ENCODE measurements around the gene DSG1. TPM values are rescaled to one million over a fixed set of nuclear protein-coding genes. Genes with fewer than 3 reads are reported as not detected.
"Not testable (repeated sequence)": the region's sequence is repeated elsewhere in the genome, so short reads cannot be mapped to it uniquely, and the experiment has no call there.

The DSG1 gene
- 0.89 TPM for total RNA-seq

- no peak for DNase-seq (ENCODE audit: low spot score)
Measured at GRCh38 chr18:31317860-31318259, at the start of gene DSG1. Gene DSG1 (plus strand): TSS chr18:31318160. CDS start chr18:31318301, 141 bp downstream.

DNA sequence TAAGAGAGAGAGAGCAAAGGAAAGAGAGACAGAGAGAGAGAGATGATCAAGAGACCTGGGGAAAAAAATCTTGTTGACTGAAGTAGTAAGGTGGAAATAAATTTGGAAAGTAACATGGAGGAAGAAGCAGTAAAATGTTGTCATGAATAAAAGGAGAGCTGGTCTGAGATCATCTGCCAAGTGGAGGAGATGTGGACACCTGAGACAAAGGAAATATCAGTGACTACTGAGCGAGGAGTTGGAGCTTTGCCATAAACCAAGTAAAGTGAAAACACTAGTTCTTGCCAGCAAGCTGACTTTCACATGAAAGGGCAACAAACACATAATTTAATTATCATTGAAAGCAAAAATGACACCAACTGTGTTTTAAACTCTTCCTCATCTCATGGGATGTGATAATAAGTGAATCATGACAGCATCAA, 49.0 kb upstream of the DSG1 start:
- peak; percentile 67 for DNase-seq (ENCODE audit: low spot score)

GRCh38 chr18:31269566-31269965, 48.4 kb upstream of the DSG1 start:
- peak; percentile 46 for DNase-seq (ENCODE audit: low spot score)

DNA sequence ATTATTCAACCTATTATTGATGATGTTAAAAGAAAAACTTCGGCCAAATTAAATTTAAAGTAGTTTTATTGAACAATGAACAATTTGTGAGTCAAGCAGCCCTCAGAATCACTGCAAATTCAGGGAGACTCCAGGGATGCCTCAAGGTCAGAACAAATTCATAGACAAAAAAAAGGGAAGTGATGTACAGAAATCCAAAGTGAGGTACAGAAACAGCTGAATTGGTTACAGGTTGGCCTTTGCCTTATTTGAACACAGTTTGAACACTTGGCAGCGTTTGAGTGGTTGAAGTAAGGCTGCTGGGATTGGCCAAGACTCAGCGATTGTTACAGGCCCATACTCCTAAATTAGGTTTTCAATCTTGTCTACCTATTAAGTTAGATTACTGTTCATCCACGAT, 47.4 kb upstream of the DSG1 start:
- no peak for DNase-seq (ENCODE audit: low spot score)

DNA sequence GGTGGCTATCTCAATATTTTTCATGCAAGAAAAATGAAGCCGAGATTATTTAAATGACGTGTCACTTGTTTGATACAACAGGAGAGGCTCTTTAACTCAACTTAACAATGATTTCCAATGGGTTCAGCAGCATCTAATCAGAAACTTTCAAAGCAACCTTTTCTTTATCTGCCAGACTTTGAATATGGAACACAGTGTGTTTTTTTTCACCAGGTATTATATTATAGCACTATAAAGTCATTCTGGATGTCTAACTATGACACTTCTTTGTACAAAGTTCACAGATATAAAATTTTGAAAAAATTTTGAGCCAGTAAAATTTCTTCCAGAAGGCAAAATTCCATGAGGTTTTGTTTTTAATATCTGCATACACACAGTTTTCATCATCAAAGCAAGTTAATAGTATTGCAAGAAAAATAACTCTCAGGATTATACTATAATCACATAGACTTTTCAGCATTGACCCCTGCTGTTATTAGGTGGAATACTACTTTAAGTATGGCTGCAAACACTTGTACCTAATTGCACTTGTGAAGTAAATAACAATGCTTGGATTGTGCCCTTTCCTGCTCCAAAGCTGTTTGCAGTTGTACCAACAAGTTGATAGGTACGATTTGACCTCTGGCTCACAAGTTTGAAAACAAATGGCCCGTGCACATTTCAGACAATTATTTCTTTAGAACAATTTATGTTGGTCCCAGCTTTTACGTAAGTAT, 44.0 kb upstream of the DSG1 start:
- no peak for DNase-seq (ENCODE audit: low spot score)

GRCh38 chr18:31274931-31275330, 43.0 kb upstream of the DSG1 start:
- peak; percentile 72 for DNase-seq (ENCODE audit: low spot score)

DNA sequence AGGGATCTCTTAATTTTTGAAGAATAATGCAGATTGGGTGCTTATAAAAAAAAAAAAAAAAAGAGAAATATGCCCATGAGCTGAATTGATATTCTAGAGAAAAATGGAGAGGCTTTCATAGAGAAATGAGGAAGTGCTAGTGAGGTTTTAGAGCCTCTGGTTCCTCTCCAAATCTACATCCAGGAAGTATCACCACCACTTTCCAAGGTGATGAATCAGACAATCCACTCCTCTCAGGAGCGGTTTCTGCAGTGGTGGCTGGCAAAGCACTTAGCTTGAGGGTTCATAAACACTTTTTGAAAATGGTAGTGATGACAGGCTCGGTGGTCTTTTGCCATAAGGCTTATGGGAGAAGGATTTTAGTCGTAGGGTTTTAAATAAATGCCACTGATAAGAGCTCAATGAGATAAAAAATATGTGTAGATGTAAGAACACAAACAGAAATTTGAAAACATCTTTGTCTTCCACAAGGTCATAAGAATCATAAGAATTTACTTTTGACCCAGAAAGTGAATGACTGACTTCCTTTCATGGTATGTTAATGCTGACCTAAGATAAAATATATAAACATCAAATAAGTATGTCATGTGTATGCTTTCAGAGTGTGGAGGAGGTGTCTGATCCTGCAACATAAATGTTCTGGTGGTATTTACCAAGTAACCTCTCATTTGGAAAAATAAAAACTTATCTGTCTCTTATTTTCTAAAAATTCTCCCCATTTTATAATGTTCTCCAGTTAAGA, 42.1 kb upstream of the DSG1 start:
- DNase-seq (ENCODE audit: low spot score) = peak; percentile 22

- no peak for DNase-seq (ENCODE audit: low spot score)
Measured at GRCh38 chr18:31278609-31279071, 39.3 kb upstream of the DSG1 start.

DNA sequence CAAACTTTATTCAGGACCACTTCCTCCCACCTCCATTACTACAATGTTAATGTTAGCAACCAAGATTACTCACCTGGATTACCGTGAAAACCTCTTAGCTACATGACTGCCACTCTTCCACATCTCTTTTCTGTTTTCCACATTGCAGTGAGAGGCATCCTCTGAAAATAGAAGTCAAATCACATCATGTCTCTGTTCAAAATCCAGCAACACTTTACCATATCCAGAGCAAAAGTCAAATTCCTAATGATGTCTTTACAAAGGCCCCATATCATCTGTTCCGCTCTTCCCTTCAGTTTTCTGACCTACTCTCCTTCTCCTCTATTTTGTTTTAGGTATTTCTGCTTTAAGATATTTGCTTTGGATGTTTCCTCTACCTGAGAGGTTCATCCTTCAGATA, 37.5 kb upstream of the DSG1 start:
- no peak for DNase-seq (ENCODE audit: low spot score)

DNA sequence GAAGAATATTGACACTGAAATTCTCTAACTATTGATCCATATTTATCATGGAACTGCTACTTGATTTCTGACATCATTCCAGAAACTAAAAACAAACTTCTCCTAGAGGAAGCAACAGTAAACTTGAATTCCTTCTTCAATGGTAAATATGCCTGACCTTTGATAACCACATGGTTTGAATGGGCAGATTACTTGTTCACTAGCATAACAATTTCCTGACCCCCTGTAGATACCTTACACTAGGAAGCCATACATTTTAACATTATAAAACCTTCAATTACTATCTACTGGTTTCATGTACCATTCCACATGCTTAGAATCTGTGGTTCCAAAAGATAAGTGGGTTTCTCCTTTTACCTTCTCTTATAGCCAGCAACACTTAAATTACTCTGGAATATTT, 36.5 kb upstream of the DSG1 start:
- DNase-seq (ENCODE audit: low spot score) = no peak

DNA sequence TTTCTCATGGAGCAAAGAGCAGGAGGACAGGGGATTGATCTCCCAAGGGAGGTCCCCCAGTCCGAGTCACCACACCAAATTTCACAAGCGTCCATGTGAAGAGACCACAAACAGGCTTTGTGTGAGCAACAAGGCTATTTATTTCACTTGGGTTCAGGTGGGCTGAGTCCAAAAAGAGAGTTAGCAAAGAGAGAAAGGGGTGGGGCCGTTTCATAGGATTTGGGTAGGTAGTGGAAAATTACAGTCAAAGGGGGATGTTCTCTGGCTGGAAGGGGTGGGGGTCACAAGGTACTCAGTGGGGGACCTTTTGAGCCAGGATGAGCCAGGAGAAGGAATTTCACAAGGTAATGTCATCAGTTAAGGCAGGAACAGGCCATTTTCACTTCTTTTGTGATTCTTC, 28.5 kb upstream of the DSG1 start:
- DNase-seq (ENCODE audit: low spot score) = not testable (repeated sequence)

DNA sequence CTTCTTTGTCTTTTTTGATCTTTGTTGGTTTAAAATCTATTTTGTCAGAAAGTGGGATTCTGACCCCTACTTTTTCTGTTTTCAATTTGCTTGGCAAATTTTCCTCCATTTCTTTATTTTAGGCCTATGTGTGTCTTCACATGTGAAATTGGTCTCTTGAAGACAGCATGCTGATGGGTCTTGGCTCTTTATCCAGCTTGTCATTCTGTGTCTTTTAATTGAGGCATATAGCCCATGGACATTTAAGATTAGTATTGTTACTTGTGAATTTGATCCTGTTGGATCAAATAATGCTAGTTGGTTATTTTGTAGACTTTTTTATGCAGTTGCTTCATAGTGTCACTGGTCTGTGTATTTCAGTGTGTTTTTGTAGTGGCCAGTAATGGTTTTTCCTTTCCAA, 26.3 kb upstream of the DSG1 start:
- DNase-seq (ENCODE audit: low spot score) = no peak

GRCh38 chr18:31294199-31294747, 23.7 kb upstream of the DSG1 start:
- no peak for DNase-seq (ENCODE audit: low spot score)

DNA sequence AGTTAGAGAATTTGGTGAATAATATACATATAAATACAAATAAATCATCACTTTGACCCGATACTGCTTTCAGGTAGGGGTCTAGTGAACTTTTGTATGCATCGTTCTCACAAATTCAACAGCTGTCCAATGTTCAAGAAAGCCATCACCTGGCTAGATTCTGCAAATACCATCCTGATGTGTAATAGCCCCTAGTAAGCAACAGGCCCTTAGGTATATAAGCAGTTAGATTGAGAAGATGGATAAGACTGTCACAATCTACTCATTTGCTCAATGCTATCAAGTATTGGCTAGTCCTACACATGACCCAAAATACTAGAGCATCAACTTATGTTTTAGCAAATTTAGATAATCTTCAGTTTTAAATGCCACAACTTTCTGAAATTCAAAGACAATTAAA, 20.7 kb upstream of the DSG1 start:
- no peak for DNase-seq (ENCODE audit: low spot score)

DNA sequence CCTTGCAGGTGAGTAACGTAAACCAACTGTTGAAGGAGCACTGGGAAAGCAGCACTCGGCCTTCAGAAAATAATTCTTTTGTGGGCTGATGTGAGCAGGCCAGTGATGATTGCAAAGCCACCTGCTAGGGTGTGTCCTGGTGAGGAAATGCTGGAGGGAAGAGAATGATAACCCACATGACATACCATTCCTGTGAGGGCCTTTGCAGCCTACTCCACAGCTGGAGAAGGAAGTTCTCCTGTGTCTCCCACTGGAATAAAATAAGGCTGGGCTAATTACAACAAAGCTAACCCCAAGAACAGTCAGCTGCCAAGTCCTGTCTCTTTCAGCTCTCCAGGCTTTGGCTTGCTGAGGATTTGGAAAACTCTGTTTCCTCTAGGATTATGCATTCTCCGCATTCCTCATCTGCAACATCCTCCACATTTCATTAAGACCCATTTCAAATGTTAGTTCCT, 16.7 kb upstream of the DSG1 start:
- no peak for DNase-seq (ENCODE audit: low spot score)

GRCh38 chr18:31302991-31303390, 15.0 kb upstream of the DSG1 start:
- no peak for DNase-seq (ENCODE audit: low spot score)

DNA sequence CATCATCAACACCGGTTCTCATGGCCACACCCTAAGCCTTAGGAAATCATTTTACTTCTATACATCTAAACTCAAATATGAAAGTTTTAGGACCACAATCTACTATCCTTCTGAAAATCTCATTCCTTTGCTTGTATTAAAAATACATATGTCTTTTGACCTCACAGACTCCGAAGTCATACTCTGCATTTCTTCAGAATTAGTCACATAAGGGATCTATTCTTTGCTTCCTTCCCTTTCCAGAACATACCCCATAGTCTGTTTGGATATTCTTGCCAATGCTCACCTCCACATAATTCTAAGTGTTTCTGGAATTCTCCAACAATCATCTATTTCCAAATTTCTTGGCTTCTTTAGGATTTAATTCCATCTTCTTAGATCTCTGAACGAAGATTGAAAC, 14.2 kb upstream of the DSG1 start:
- no peak for DNase-seq (ENCODE audit: low spot score)

- DNase-seq (ENCODE audit: low spot score) = no peak
Measured at GRCh38 chr18:31309115-31309514, 8.8 kb upstream of the DSG1 start.

DNA sequence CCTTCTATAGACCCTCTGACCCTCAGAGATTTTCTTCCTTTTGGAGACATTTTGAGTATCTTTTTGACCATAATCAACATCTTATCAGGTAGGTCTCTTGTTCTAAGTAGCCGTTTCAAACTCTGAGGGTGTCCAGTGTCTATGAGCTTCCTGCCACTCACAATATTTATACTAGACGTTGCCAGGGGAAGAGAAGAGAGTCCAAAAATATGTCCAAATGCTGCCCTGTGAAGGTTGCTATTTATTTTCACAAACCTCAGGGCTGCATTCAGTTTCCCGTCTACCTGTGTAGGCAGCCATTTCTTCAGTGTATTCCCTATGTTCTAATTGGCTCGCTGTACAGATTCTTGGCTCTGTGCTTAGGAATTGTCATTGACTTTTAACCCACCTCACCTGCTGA, 986 bp upstream of the DSG1 start:
- DNase-seq (ENCODE audit: low spot score) = no peak

- DNase-seq (ENCODE audit: low spot score) = no peak
Measured at GRCh38 chr18:31321719-31322118, 3.8 kb downstream of the DSG1 start.

DNA sequence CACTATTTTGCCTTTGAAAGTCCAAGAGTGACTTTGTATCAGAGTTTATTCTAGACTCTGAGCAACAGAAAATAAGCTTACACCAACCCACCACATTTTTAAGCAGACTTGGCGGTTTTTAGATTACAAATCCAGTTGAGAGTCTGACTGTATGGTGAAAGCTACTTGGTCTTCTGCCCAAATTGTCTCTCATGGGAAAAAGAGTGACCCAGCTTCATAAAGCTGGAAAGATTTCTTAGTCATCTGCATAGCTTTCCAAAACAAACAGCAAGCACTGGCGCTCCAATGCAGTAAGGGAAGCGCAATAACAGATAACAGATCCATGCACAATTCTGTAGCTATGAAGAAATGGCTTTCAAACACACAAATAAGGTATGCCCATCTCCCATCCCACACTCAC, 7.1 kb downstream of the DSG1 start:
- no peak for DNase-seq (ENCODE audit: low spot score)

DNA sequence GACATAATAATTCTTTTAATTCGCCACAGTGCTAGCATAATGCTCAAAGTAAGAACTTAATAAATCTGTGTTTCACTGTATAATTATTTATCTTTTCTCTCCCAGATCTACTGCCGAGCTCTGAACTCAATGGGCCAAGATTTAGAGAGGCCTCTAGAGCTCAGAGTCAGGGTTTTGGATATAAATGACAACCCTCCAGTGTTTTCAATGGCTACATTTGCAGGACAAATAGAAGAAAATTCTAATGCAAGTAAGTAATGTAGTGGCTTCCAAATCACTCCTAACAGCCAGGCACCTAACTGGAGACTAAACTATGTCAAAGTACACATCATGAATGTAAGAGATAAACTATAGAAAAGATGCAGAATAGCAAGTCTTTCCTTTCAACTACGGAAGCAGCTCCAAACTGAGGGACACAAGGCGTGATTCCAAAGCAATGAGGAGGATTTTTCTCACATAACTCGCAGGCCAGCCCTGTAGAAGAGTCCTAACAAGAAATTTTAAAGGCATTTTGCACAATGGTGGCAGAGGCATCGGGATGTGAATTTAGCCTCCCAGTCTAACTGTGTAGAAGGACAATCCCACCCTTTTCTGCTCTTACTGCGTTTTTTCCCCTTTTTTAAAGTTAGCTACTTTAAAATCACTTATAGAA, 12.0 kb downstream of the DSG1 start:
- DNase-seq (ENCODE audit: low spot score) = no peak
